ENCODE results near the gene LYSET. TPM values are rescaled to one million over a fixed set of nuclear protein-coding genes. Genes with fewer than 3 reads are reported as not detected.

LYSET gene
- total RNA-seq, 2 experiments from 2014 or later, result 5.8 TPM

- H3K27ac Mint-ChIP-seq, result no peak overlapping the region
- POLR2A ChIA-PET, result interaction anchor here (2.8 kb wide), 1 partner anchor 9 kb away, joined by 9 read pairs; the partner anchor contains the start of genes LYSET and MOAP1
These were observed 9.6 kb upstream of the LYSET start for GRCh38 chr14:93175492-93175891.

GRCh38 chr14:93183596-93184317 lies 1.4 kb upstream of the LYSET start:
- Mint-ChIP-seq H3K36me3 (ENCODE audit: low read depth) (peaks cover 49% of the 10 kb centered on the region), H3K27me3 (no peaks in the 10 kb centered on the region), H3K4me3 (peak overlapping the region; percentile 88), H3K9me3 (no peaks in the 10 kb centered on the region), H3K4me1 (ENCODE audit: low read depth) (peaks cover 49% of the 10 kb centered on the region), H3K27ac (peak overlapping the region; percentile 98)
- peak overlapping the region; percentile 61 to 97 for H3K27ac ChIP-seq (ENCODE audit: low read depth in 1 of 2, low read length in 2 of 2)
- intact Hi-C loops (cut with DNase I, micrococcal nuclease), result loop anchor here in 1 of 2 experiments (2.0 kb wide), 2 partner anchors 43 to 67 kb away; no protein-coding TSS in a partner anchor
- ChIA-PET POLR2A (interaction anchor here (0.6 to 4.2 kb wide), 5 partner anchors 8 to 390 kb away, joined by 3 to 101 read pairs (median 9); partner anchors contain the start of genes GOLGA5, GON7, ITPK1 and UBR7), CTCF (interaction anchor here (1.0 to 5.2 kb wide), 9 partner anchors 8 to 71 kb away, joined by 3 to 37 read pairs (median 6); partner anchors contain the start of genes GON7 and UBR7)
- H3K9me3 ChIP-seq (ENCODE audit: control insufficient read depth in 1 of 2, insufficient read depth in 1 of 2, low read length in 2 of 2), result no peaks in the 10 kb centered on the region
- ATAC-seq (ENCODE audit: poor library complexity) (no peak), DNase-seq (no peak)
- no peak for TF ChIP-seq CTCF (IDR thresholded peaks at IDR 0.05)
- H3K27me3 ChIP-seq (ENCODE audit: control insufficient read depth in 1 of 2, insufficient read depth in 2 of 2, low read length in 2 of 2), result no peaks in the 10 kb centered on the region
- peaks cover 31% of the 10 kb centered on the region for H3K4me1 ChIP-seq (ENCODE audit: insufficient read depth, low read length)
- peaks cover 42% of the 10 kb centered on the region for H3K36me3 ChIP-seq (ENCODE audit: insufficient read depth, low read length)
- peak overlapping the region; percentile 89 for H3K4me3 ChIP-seq (ENCODE audit: low read length)

More at GRCh38 chr14:93175492-93175891, 9.6 kb upstream of the LYSET start:
- DNase-seq (no peak), ATAC-seq (ENCODE audit: poor library complexity) (no peak)
- Histone ChIP-seq H3K27ac (ENCODE audit: low read depth in 1 of 2, low read length in 2 of 2) (no peak overlapping the region), H3K36me3 (ENCODE audit: insufficient read depth, low read length) (no peaks in the 10 kb centered on the region), H3K4me1 (ENCODE audit: insufficient read depth, low read length) (no peaks in the 10 kb centered on the region), H3K27me3 (ENCODE audit: control insufficient read depth in 1 of 2, insufficient read depth in 2 of 2, low read length in 2 of 2) (peaks cover 0 to 3% of the 10 kb centered on the region in 2 experiments), H3K4me3 (ENCODE audit: low read length) (no peak overlapping the region), H3K9me3 (ENCODE audit: control insufficient read depth in 1 of 2, insufficient read depth in 1 of 2, low read length in 2 of 2) (no peaks in the 10 kb centered on the region)
- CTCF ChIA-PET, result interaction anchor here (1.1 kb wide), 1 partner anchor 9 kb away, joined by 6 read pairs; the partner anchor contains the start of genes LYSET and MOAP1
- TF ChIP-seq CTCF (IDR thresholded peaks at IDR 0.05), result no peak
- H3K4me3 Mint-ChIP-seq, result no peak overlapping the region
- peaks cover 3% of the 10 kb centered on the region for H3K4me1 Mint-ChIP-seq (ENCODE audit: low read depth)
- H3K9me3 Mint-ChIP-seq, result no peaks in the 10 kb centered on the region
- no peaks in the 10 kb centered on the region for H3K36me3 Mint-ChIP-seq (ENCODE audit: low read depth)
- intact Hi-C loops (cut with DNase I, micrococcal nuclease), result loop anchor here in 1 of 2 experiments (5.0 kb wide), 1 partner anchor 42 kb away; no protein-coding TSS in a partner anchor
- no peaks in the 10 kb centered on the region for H3K27me3 Mint-ChIP-seq

DNA sequence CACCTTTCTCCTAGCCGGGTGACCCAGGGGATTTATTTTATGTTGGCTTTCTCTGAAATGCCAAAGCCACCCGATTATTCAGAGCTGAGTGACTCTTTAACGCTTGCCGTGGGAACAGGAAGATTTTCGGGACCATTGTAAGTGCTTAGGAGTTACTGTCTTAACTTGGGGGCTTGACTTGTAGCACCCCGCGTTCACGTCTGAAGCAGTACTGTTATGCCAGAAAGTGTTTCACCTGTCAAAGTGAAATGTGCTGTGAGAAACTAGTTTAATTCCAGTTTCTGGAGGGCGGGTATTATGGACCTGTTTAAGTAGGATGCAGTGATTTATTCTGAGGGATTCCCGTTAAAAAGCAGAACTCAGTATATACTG lies 218 bp downstream of the LYSET start:
- H3K9me3 Mint-ChIP-seq, result no peaks in the 10 kb centered on the region
- ATAC-seq (ENCODE audit: poor library complexity) (peak; percentile 4), DNase-seq (no peak)
- POLR2A ChIA-PET, result interaction anchor here (1.0 to 4.2 kb wide), 15 partner anchors 8 to 1079 kb away, joined by 3 to 101 read pairs (median 6); partner anchors contain the start of genes ATXN3, GON7, ITPK1 and UBR7
- TF ChIP-seq CTCF (IDR thresholded peaks at IDR 0.05), result no peak
- Histone ChIP-seq H3K36me3 (ENCODE audit: insufficient read depth, low read length) (peaks cover 45% of the 10 kb centered on the region), H3K27me3 (ENCODE audit: control insufficient read depth in 1 of 2, insufficient read depth in 2 of 2, low read length in 2 of 2) (no peaks in the 10 kb centered on the region), H3K4me1 (ENCODE audit: insufficient read depth, low read length) (peaks cover 31% of the 10 kb centered on the region), H3K9me3 (ENCODE audit: control insufficient read depth in 1 of 2, insufficient read depth in 1 of 2, low read length in 2 of 2) (no peaks in the 10 kb centered on the region), H3K27ac (ENCODE audit: low read depth in 1 of 2, low read length in 2 of 2) (peak overlapping the region; percentile 89 to 93), H3K4me3 (ENCODE audit: low read length) (peak overlapping the region; percentile 74)
- CTCF ChIA-PET, result interaction anchor here (0.7 to 5.2 kb wide), 8 partner anchors 8 to 72 kb away, joined by 3 to 37 read pairs (median 6); partner anchors contain the start of genes GON7 and UBR7
- peak overlapping the region; percentile 98 for H3K27ac Mint-ChIP-seq
- H3K4me3 Mint-ChIP-seq, result peak overlapping the region; percentile 98
- intact Hi-C loops (cut with DNase I, micrococcal nuclease), result loop anchor here (1.0 to 5.0 kb wide), 3 partner anchors 22 to 1078 kb away; partner anchors contain the start of genes GON7 (in 2 of the 2), UBR7 (in 2 of the 2), ATXN3 (in 1 of the 2) and BTBD7 (in 1 of the 2)
- peaks cover 58% of the 10 kb centered on the region for H3K36me3 Mint-ChIP-seq (ENCODE audit: low read depth)
- H3K4me1 Mint-ChIP-seq (ENCODE audit: low read depth), result peaks cover 60% of the 10 kb centered on the region
- no peaks in the 10 kb centered on the region for H3K27me3 Mint-ChIP-seq

Measured in CD4-positive, alpha-beta T cell (primary cell).